A549 treated with AZD9567 at 1 μM for 4 hours (cell line): ENCODE results near the gene MS4A7. TPM values are rescaled to one million over a fixed set of nuclear protein-coding genes. Genes with fewer than 3 reads are reported as not detected.

Experiments
- total RNA-seq: library from RNA; stranded (reverse); fragments of 200-300 nt; extraction: Qiagen RNA extraction; gene quantifications from 5 replicates; pipeline ENCODE4 v1.2.3, GENCODE V29; 2022; ENCODE audit not compliant: insufficient read depth

MS4A7 gene
- not detected in 5 replicates for total RNA-seq

GRCh38 chr11:60378354-60378753 is at the start of gene MS4A7:
Gene MS4A7, plus strand, starts transcription at chr11:60378532. Its CDS starts 4,610 bp downstream, at chr11:60383142.

GRCh38 chr11:60396382-60396781 is 18.1 kb downstream of the MS4A7 start, which contains the start of gene MS4A14:
Gene MS4A14, plus strand, starts transcription at chr11:60396459. Its CDS starts 120 bp downstream, at chr11:60396579.

GRCh38 chr11:60429272-60429671 is 50.9 kb downstream of the MS4A7 start, which contains the start of gene MS4A5:
Gene MS4A5, plus strand, starts transcription at chr11:60429572. Its CDS starts 103 bp downstream, at chr11:60429675.

Other genes with a start within 250 kb of the MS4A7 start
- gene MS4A6A, start 195.4 kb upstream of the MS4A7 start, total RNA-seq, result not detected in 5 replicates
- gene MS4A4E, start 135.4 kb upstream of the MS4A7 start, total RNA-seq, result not detected in 5 replicates
- not detected in 5 replicates for gene MS4A4A, start 97.9 kb upstream of the MS4A7 start, total RNA-seq
- gene MS4A6E, start 51.3 kb upstream of the MS4A7 start, total RNA-seq, result not detected in 5 replicates
- gene MS4A14, start 17.9 kb downstream of the MS4A7 start, total RNA-seq, result not detected in 5 replicates
- gene MS4A5, start 51.0 kb downstream of the MS4A7 start, total RNA-seq, result not detected in 5 replicates
- not detected in 5 replicates for gene MS4A1, start 77.3 kb downstream of the MS4A7 start, total RNA-seq
- not detected in 5 replicates for gene MS4A12, start 114.2 kb downstream of the MS4A7 start, total RNA-seq
- gene MS4A13, start 136.9 kb downstream of the MS4A7 start, total RNA-seq, result not detected in 5 replicates